Endothelial cell of hepatic sinusoid (primary cell): ENCODE results near the gene ARHGAP1.
"Not testable (repeated sequence)": the region's sequence is repeated elsewhere in the genome, so short reads cannot be mapped to it uniquely, and the experiment has no call there.

Experiments used
- in situ Hi-C: cut with HindIII; loops from 2 replicates; pipeline ENCODE4 v1.10.0; 2017; ENCODE audit warnings: low sequenced_read_pairs

The ARHGAP1 gene

GRCh38 chr11:46724088-46724487, 23.7 kb upstream of the ARHGAP1 start:
- in situ Hi-C loops, result no loop called here

- in situ Hi-C loops, result no loop called here
Measured at GRCh38 chr11:46723359-46723680, 22.9 kb upstream of the ARHGAP1 start.

GRCh38 chr11:46722566-46723358, 22.3 kb upstream of the ARHGAP1 start:
- in situ Hi-C loops, result no loop called here

- in situ Hi-C loops, result no loop called here
Measured at GRCh38 chr11:46721286-46721685, 20.9 kb upstream of the ARHGAP1 start.

GRCh38 chr11:46719543-46720218, 19.3 kb upstream of the ARHGAP1 start:
- in situ Hi-C loops, result no loop called here

GRCh38 chr11:46719048-46719542, 18.7 kb upstream of the ARHGAP1 start, which contains the start of gene F2:
F2 (plus strand) TSS chr11:46719213; CDS start chr11:46719236, 23 bp downstream.
- in situ Hi-C loops, result no loop called here

- in situ Hi-C loops, result no loop called here
Measured at GRCh38 chr11:46718155-46719019, 18.0 kb upstream of the ARHGAP1 start.

GRCh38 chr11:46717825-46718154, 17.4 kb upstream of the ARHGAP1 start:
- in situ Hi-C loops, result not testable (repeated sequence)

GRCh38 chr11:46712874-46713576, 12.6 kb upstream of the ARHGAP1 start:
- in situ Hi-C loops, result no loop called here

- in situ Hi-C loops, result no loop called here
Measured at GRCh38 chr11:46711303-46711702, 10.9 kb upstream of the ARHGAP1 start.

GRCh38 chr11:46710821-46711269, 10.4 kb upstream of the ARHGAP1 start:
- in situ Hi-C loops, result no loop called here

GRCh38 chr11:46709351-46709750, 8.9 kb upstream of the ARHGAP1 start:
- in situ Hi-C loops, result not testable (repeated sequence)

GRCh38 chr11:46706886-46707285, 6.5 kb upstream of the ARHGAP1 start:
- in situ Hi-C loops, result no loop called here

- in situ Hi-C loops, result no loop called here
Measured at GRCh38 chr11:46705070-46705688, 4.8 kb upstream of the ARHGAP1 start.

- in situ Hi-C loops, result no loop called here
Measured at GRCh38 chr11:46701078-46701654, 747 bp upstream of the ARHGAP1 start.

- in situ Hi-C loops, result no loop called here
Measured at GRCh38 chr11:46698597-46698996, 1.8 kb downstream of the ARHGAP1 start.

- in situ Hi-C loops, result no loop called here
Measured at GRCh38 chr11:46697723-46698122, 2.7 kb downstream of the ARHGAP1 start.

GRCh38 chr11:46697303-46697702, 3.1 kb downstream of the ARHGAP1 start:
- in situ Hi-C loops, result no loop called here

GRCh38 chr11:46696212-46696558, 4.2 kb downstream of the ARHGAP1 start:
- in situ Hi-C loops, result no loop called here
